CD14-positive monocyte (primary cell): ENCODE results near the gene GLMP. TPM values are rescaled to one million over a fixed set of nuclear protein-coding genes. Genes with fewer than 3 reads are reported as not detected.

Source experiments
- DNase-seq, 3 donors: peaks; one replicate each; pipeline ENCODE4 v3.0.0-alpha.2; 2011 to 2022
- H2AFZ ChIP-seq: 2 replicates; pipeline ENCODE4 v1.6.0; 2012; ENCODE audit warnings: mild to moderate bottlenecking, low read depth, low read length, inconsistent platforms; ENCODE audit not compliant: insufficient read depth, poor library complexity, severe bottlenecking
- H3K27ac ChIP-seq, 2 donors: 1 replicate in 1 of 2; 2 replicates in 1 of 2; pipeline ENCODE4 v1.5.1; 2012 to 2013; ENCODE audit warnings: low read length in 2 of 2, control low read depth in 1 of 2, inconsistent platforms in 1 of 2, low read depth in 1 of 2, mild to moderate bottlenecking in 1 of 2
- H3K27me3 ChIP-seq, 2 donors: one replicate each; pipeline versions ENCODE4 v1.6.0 to v1.6.1; 2011 to 2013; ENCODE audit warnings: low read length in 2 of 2; ENCODE audit not compliant: control insufficient read depth in 2 of 2, insufficient read depth in 2 of 2
- H3K36me3 ChIP-seq, 2 donors: replicated peaks in 1 of 2; 1 replicate in 1 of 2; 2 replicates in 1 of 2; pipeline versions ENCODE4 v1.5.1 to v1.6.1; 2012 to 2013; ENCODE audit warnings: low read length in 2 of 2, control low read depth in 1 of 2, inconsistent platforms in 1 of 2, mild to moderate bottlenecking in 1 of 2; ENCODE audit not compliant: insufficient read depth in 2 of 2, control insufficient read depth in 1 of 2
- H3K4me1 ChIP-seq, 2 donors: 1 replicate in 1 of 2; 2 replicates in 1 of 2; pipeline versions ENCODE4 v1.5.1 to v1.6.1; 2012 to 2013; ENCODE audit warnings: low read length in 2 of 2, control low read depth in 1 of 2, inconsistent platforms in 1 of 2, mild to moderate bottlenecking in 1 of 2, moderate library complexity in 1 of 2; ENCODE audit not compliant: insufficient read depth in 2 of 2, control insufficient read depth in 1 of 2
- H3K4me2 ChIP-seq: replicated peaks from 2 replicates; pipeline ENCODE3; 2012; ENCODE audit warnings: low read length, moderate library complexity, mild to moderate bottlenecking; ENCODE audit not compliant: poor library complexity, severe bottlenecking; ENCODE audit errors: extremely low read depth
- H3K4me3 ChIP-seq, 3 experiments: fragments of 200-600 bp in 1 of 3; sonication (generic) in 1 of 3; replicated peaks in 1 of 3; 1 replicate in 2 of 3; 2 replicates in 1 of 3; pipeline ENCODE4 v1.5.1; 2011 to 2013; ENCODE audit warnings: low read length in 3 of 3, mild to moderate bottlenecking in 3 of 3, control low read depth in 2 of 3, low read depth in 2 of 3, inconsistent platforms in 1 of 3, moderate library complexity in 1 of 3
- H3K79me2 ChIP-seq: 2 replicates; pipeline ENCODE4 v1.6.0; 2012; ENCODE audit warnings: mild to moderate bottlenecking, control low read depth, inconsistent platforms, low read length, moderate library complexity; ENCODE audit not compliant: insufficient read depth
- H3K9ac ChIP-seq: 2 replicates; pipeline ENCODE4 v1.6.0; 2017; ENCODE audit warnings: low read length, mild to moderate bottlenecking; ENCODE audit not compliant: insufficient read depth, poor library complexity, severe bottlenecking
- H3K9me3 ChIP-seq, 2 donors: replicated peaks in 1 of 2; 1 replicate in 1 of 2; 2 replicates in 1 of 2; pipeline versions ENCODE4 v1.5.1 to v1.6.1; 2012 to 2013; ENCODE audit warnings: low read length in 2 of 2, control low read depth in 1 of 2; ENCODE audit not compliant: control insufficient read depth in 1 of 2, insufficient read depth in 1 of 2
- H4K20me1 ChIP-seq: 2 replicates; pipeline ENCODE4 v1.6.0; 2012; ENCODE audit warnings: mild to moderate bottlenecking, low read length, control low read depth, moderate library complexity; ENCODE audit not compliant: insufficient read depth
- H3K27ac Mint-ChIP-seq, 7 donors: one replicate each; pipeline ENCODE4 v1.8.0; 2020; ENCODE audit warnings: mild to moderate bottlenecking in 7 of 7, mixed read lengths in 7 of 7, moderate library complexity in 6 of 7, inconsistent platforms in 2 of 7
- H3K27me3 Mint-ChIP-seq, 3 donors: one replicate each; pipeline ENCODE4 v1.8.0; 2021 to 2022; ENCODE audit warnings: low read depth in 3 of 3, mild to moderate bottlenecking in 3 of 3, mixed read lengths in 3 of 3, moderate library complexity in 3 of 3, inconsistent platforms in 1 of 3
- H3K36me3 Mint-ChIP-seq, 2 donors: one replicate each; pipeline ENCODE4 v1.8.0; 2020; ENCODE audit warnings: mixed read lengths in 2 of 2, inconsistent platforms in 1 of 2, mild to moderate bottlenecking in 1 of 2
- H3K4me1 Mint-ChIP-seq: one replicate; pipeline ENCODE4 v1.8.0; 2020; ENCODE audit warnings: mild to moderate bottlenecking, mixed read lengths
- H3K4me3 Mint-ChIP-seq, 2 donors: one replicate each; pipeline ENCODE4 v1.8.0; 2020; ENCODE audit warnings: mild to moderate bottlenecking in 2 of 2, mixed read lengths in 2 of 2, moderate library complexity in 1 of 2
- H3K9me3 Mint-ChIP-seq, 7 donors: one replicate each; pipeline ENCODE4 v1.8.0; 2020 to 2022; ENCODE audit warnings: mixed read lengths in 7 of 7, mild to moderate bottlenecking in 6 of 7, moderate library complexity in 6 of 7, inconsistent platforms in 2 of 7
- CTCF ChIP-seq: fragments of 200-600 bp; IDR thresholded peaks from one replicate; pipeline ENCODE4 v1.8.0; 2022; ENCODE audit warnings: antibody characterized with exemption, mild to moderate bottlenecking
- WGBS: methylation state at CpG from one replicate; pipeline ENCODE4 v1.1.5; 2013; ENCODE audit warnings: missing lambda C conversion rate; ENCODE audit not compliant: insufficient coverage; 5-methylcytosine and 5-hydroxymethylcytosine counted together
- intact Hi-C, 2 donors: fragments of 100-400 bp; cut with micrococcal nuclease; formaldehyde crosslinking; loops; one replicate each; pipeline versions ENCODE4 v1.15.0 to v1.15.1; 2023
- polyA plus RNA-seq, 3 donors: library from polyadenylated mRNA; depleted of rRNA in 1 of 3; unstranded in 2 of 3; stranded (reverse) in 1 of 3; fragments of 300-500 nt in 2 of 3; fragments of >200 nt in 1 of 3; fragmentation: Illumina TruSeq in 2 of 3; gene quantifications; 1 replicate in 2 of 3; 2 replicates in 1 of 3; pipeline ENCODE4 v1.2.3, GENCODE V29; 2012 to 2021

GLMP gene
- polyA plus RNA-seq, 3 donors: 24.3 to 59.6 (median 34.7) TPM

DNA sequence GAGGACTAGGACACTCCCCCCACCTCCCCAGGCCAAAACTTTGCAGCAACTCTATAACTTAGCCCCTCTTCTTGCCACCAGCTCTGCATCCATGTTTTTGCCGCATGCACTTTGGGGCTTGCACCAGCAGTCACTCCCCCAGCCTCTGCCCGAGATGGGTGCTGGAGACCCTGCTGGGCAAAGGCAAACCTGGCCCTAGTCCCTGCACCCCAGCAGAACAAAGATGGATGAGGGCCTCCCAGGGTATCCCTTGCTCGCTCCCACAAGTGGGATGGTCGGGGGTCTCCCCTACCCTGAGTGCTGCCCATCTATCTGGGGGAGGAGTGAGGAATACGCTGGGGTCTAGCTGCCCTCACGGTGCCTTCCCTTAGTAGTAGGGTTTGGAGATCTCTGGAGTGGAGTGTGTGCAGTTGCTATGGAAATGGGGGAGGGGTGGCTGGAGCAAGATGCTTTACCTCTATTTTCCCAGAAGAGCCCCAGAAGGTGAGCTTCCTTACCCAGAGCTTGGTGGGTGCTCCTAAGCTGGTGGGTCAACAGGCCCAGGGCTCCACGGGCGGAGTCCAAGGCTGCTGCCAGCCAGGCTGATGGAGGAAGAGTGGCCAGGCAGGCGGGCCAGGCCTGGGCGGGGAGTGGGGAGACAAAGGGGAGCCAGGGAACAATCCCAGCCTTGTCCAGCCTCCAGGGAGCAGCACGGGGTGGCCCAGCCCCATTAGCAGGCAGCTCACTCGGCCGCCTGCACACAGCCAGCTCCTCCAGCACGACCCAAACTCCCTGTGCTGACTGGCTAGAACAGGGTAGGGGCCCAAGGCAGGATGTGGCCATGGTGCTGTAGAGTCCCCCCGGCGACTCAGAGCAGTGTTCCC lies 47.8 kb downstream of the GLMP start, which contains the start of gene PAQR6:
TSS of gene PAQR6 (minus strand) at position 597 of the 863 bp plus-strand sequence. CDS start 1,325 bp downstream, outside the sequence.
- Histone ChIP-seq H3K27me3 (peaks cover 10 to 31% of the 10 kb centered on the region in 2 donors), H3K4me3 (no peak within 1 kb of the TSS), H2AFZ (no peak within 1 kb of the TSS), H3K36me3 (peaks cover 38 to 39% of the 10 kb centered on the region in 2 donors), H3K9ac (no peak within 1 kb of the TSS), H3K4me1 (peaks cover 9 to 14% of the 10 kb centered on the region in 2 donors), H3K9me3 (peaks cover 0 to 12% of the 10 kb centered on the region in 2 donors), H3K4me2 (no peak within 1 kb of the TSS), H3K79me2 (no peaks in the 10 kb centered on the region), H3K27ac (no peak within 1 kb of the TSS), H4K20me1 (peaks cover 45% of the 10 kb centered on the region)
- H3K27ac Mint-ChIP-seq: peak within 1 kb of the TSS in 1 of 7 donors; percentile 30
- H3K4me3 Mint-ChIP-seq: no peak within 1 kb of the TSS
- H3K36me3 Mint-ChIP-seq: peaks cover 41 to 44% of the 10 kb centered on the region in 2 donors
- H3K4me1 Mint-ChIP-seq: peaks cover 14% of the 10 kb centered on the region
- intact Hi-C loops: no loop called here
- peaks cover 21 to 37% (median 32%) of the 10 kb centered on the region in 3 donors for H3K27me3 Mint-ChIP-seq
- TF ChIP-seq CTCF: no peak
- H3K9me3 Mint-ChIP-seq: peaks cover 0 to 9% (median 0%) of the 10 kb centered on the region in 7 donors
- DNase-seq: no peak
- 89% methylated on average over 13 of the region's 16 CpGs for WGBS

GRCh38 chr1:156246781-156247459 lies 48.6 kb downstream of the GLMP start:
- Mint-ChIP-seq H3K4me1 (peaks cover 14% of the 10 kb centered on the region), H3K36me3 (peaks cover 36 to 40% of the 10 kb centered on the region in 2 donors), H3K27me3 (peaks cover 21 to 37% (median 35%) of the 10 kb centered on the region in 3 donors), H3K27ac (no peak overlapping the region), H3K4me3 (no peak overlapping the region), H3K9me3 (peaks cover 0 to 9% (median 0%) of the 10 kb centered on the region in 7 donors)
- Histone ChIP-seq H3K4me1 (peaks cover 9 to 14% of the 10 kb centered on the region in 2 donors), H3K27ac (no peak overlapping the region), H3K79me2 (no peaks in the 10 kb centered on the region), H3K36me3 (peaks cover 32 to 33% of the 10 kb centered on the region in 2 donors), H2AFZ (no peak overlapping the region), H3K9ac (no peak overlapping the region), H3K27me3 (peaks cover 10 to 31% of the 10 kb centered on the region in 2 donors), H3K4me3 (no peak overlapping the region), H3K4me2 (no peak overlapping the region), H3K9me3 (peaks cover 0 to 12% of the 10 kb centered on the region in 2 donors), H4K20me1 (peaks cover 41% of the 10 kb centered on the region)
- WGBS: 93% methylated on average over 10 of the region's 16 CpGs
- TF ChIP-seq CTCF: no peak
- no peak for DNase-seq
- intact Hi-C loops: no loop called here
